NCI-H2107 treated with DMSO at 0.1 percent for 48 hours (cell line): ENCODE results near the gene ACTR1B.
"Not testable (repeated sequence)": the region's sequence is repeated elsewhere in the genome, so short reads cannot be mapped to it uniquely, and the experiment has no call there.

Experiments
- DNase-seq: peaks from one replicate; lab custom pipeline; 2025; ENCODE audit not compliant: unreplicated experiment; lab: John Stamatoyannopoulos, UW

The ACTR1B gene

GRCh38 chr2:97659256-97660043 is 4.4 kb downstream of the ACTR1B start:
- no peak for DNase-seq

GRCh38 chr2:97658691-97659157 is 5.1 kb downstream of the ACTR1B start:
- DNase-seq, result no peak

GRCh38 chr2:97657986-97658690 is 5.7 kb downstream of the ACTR1B start:
- DNase-seq, result no peak

GRCh38 chr2:97656905-97657587 is 6.8 kb downstream of the ACTR1B start:
- DNase-seq, result no peak

- no peak for DNase-seq
These were observed 7.6 kb downstream of the ACTR1B start for GRCh38 chr2:97656129-97656755.

- DNase-seq, result no peak
These were observed 9.1 kb downstream of the ACTR1B start for GRCh38 chr2:97654791-97655190.

GRCh38 chr2:97654309-97654708 is 9.5 kb downstream of the ACTR1B start:
- no peak for DNase-seq

- DNase-seq, result no peak
These were observed 10.0 kb downstream of the ACTR1B start for GRCh38 chr2:97653874-97654273.

GRCh38 chr2:97653473-97653872 is 10.4 kb downstream of the ACTR1B start:
- no peak for DNase-seq

GRCh38 chr2:97651114-97651513 is 12.7 kb downstream of the ACTR1B start:
- no peak for DNase-seq

- DNase-seq, result no peak
These were observed 16.9 kb downstream of the ACTR1B start for GRCh38 chr2:97646977-97647376.

- DNase-seq, result peak; percentile 96
These were observed 17.9 kb downstream of the ACTR1B start, which contains the start of gene COX5B for GRCh38 chr2:97645695-97646629. Gene COX5B (plus strand): TSS chr2:97646062. CDS start chr2:97646087, 25 bp downstream.

GRCh38 chr2:97645112-97645694 is 18.6 kb downstream of the ACTR1B start:
- peak; percentile 30 for DNase-seq

GRCh38 chr2:97644023-97644717 is 19.7 kb downstream of the ACTR1B start:
- no peak for DNase-seq

- not testable (repeated sequence) for DNase-seq
These were observed 37.8 kb downstream of the ACTR1B start for GRCh38 chr2:97626049-97626430.

GRCh38 chr2:97625354-97626048 is 38.3 kb downstream of the ACTR1B start:
- DNase-seq, result not testable (repeated sequence)

GRCh38 chr2:97622976-97623375 is 40.9 kb downstream of the ACTR1B start:
- DNase-seq, result not testable (repeated sequence)

- not testable (repeated sequence) for DNase-seq
These were observed 43.4 kb downstream of the ACTR1B start for GRCh38 chr2:97620492-97620891.
